IPS DF 4.7 (cell line): ENCODE data around the gene FLT1.

ENCODE experiments used
- DNase-seq: peaks from one replicate; pipeline ENCODE4 v3.0.0-alpha.2; 2013; ENCODE audit warnings: low spot score; ENCODE audit errors: extremely low read depth

FLT1 gene

GRCh38 chr13:28527629-28528028 is 32.7 kb upstream of the FLT1 start:
- DNase-seq: no peak

- no peak for DNase-seq
These were observed 31.9 kb upstream of the FLT1 start for GRCh38 chr13:28526876-28527275.

- DNase-seq: no peak
These were observed 27.9 kb upstream of the FLT1 start for GRCh38 chr13:28522871-28523270.

GRCh38 chr13:28513745-28514144 is 18.8 kb upstream of the FLT1 start:
- DNase-seq: no peak

GRCh38 chr13:28510542-28510941 is 15.6 kb upstream of the FLT1 start:
- DNase-seq: no peak

- no peak for DNase-seq
These were observed 15.1 kb upstream of the FLT1 start for GRCh38 chr13:28510066-28510465.

- DNase-seq: no peak
These were observed 10.7 kb upstream of the FLT1 start for GRCh38 chr13:28505543-28506135.

GRCh38 chr13:28503182-28503967 is 8.4 kb upstream of the FLT1 start:
- no peak for DNase-seq

GRCh38 chr13:28501547-28501946 is 6.6 kb upstream of the FLT1 start:
- no peak for DNase-seq

- DNase-seq: no peak
These were observed 4.7 kb upstream of the FLT1 start for GRCh38 chr13:28499609-28500008.

- no peak for DNase-seq
These were observed 3.7 kb upstream of the FLT1 start for GRCh38 chr13:28498481-28499115.

- DNase-seq: no peak
These were observed 2.4 kb upstream of the FLT1 start for GRCh38 chr13:28497143-28497876.

GRCh38 chr13:28496188-28496564 is 1.2 kb upstream of the FLT1 start:
- no peak for DNase-seq

- no peak for DNase-seq
These were observed 735 bp upstream of the FLT1 start for GRCh38 chr13:28495538-28496187.

GRCh38 chr13:28494504-28494777 is 487 bp downstream of the FLT1 start:
- no peak for DNase-seq

GRCh38 chr13:28493740-28494503 is 1.0 kb downstream of the FLT1 start:
- DNase-seq: no peak

GRCh38 chr13:28492569-28493367 is 2.2 kb downstream of the FLT1 start:
- no peak for DNase-seq

- no peak for DNase-seq
These were observed 4.9 kb downstream of the FLT1 start for GRCh38 chr13:28490061-28490460.

GRCh38 chr13:28489524-28489931 is 5.4 kb downstream of the FLT1 start:
- no peak for DNase-seq

GRCh38 chr13:28488376-28489005 is 6.4 kb downstream of the FLT1 start:
- no peak for DNase-seq
